ENCODE measurements around the gene SNX18. TPM values are rescaled to one million over a fixed set of nuclear protein-coding genes. Genes with fewer than 3 reads are reported as not detected.

The SNX18 gene
- total RNA-seq, 1 donor from 2014 or later, result 74.2 TPM

DNA sequence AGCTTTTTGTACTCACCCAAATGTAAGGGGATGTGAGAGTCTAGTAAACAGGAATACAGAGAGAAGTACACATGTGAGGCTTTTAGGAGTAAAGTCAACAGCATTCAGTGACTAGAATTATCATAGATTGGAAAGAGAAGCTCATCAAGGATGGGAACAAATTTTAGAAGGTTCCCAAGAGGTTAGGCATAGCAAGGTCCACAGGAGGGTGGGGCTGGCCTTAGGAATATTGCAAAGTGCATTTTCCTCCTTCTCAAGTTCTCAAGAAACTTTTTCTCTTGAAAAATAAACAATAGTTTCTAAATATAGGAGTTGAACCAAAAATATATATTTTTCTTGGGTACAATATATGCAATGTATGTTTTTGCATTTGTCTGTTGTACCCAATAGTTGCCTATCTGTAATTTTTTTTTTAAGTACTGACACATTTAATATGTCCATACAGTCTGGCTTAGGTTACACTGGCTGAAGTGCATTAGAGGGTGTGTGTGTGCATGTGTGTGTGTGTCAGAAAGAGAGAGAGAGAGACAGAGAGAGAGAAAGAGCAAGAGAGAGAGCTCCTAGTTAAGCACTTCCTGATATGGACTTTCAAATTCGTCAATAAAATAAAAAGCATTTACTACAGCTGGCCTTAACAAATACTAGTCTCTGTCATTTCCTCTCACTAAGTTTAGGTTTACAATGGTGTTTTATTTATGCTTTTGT lies 62.2 kb downstream of the SNX18 start:
- TF ChIP-seq, protein P1, sequence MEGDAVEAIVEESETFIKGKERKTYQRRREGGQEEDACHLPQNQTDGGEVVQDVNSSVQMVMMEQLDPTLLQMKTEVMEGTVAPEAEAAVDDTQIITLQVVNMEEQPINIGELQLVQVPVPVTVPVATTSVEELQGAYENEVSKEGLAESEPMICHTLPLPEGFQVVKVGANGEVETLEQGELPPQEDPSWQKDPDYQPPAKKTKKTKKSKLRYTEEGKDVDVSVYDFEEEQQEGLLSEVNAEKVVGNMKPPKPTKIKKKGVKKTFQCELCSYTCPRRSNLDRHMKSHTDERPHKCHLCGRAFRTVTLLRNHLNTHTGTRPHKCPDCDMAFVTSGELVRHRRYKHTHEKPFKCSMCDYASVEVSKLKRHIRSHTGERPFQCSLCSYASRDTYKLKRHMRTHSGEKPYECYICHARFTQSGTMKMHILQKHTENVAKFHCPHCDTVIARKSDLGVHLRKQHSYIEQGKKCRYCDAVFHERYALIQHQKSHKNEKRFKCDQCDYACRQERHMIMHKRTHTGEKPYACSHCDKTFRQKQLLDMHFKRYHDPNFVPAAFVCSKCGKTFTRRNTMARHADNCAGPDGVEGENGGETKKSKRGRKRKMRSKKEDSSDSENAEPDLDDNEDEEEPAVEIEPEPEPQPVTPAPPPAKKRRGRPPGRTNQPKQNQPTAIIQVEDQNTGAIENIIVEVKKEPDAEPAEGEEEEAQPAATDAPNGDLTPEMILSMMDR (IDR thresholded peaks at IDR 0.05), result peak; percentile 22
- no peak for DNase-seq (ENCODE audit: low spot score)
- peak overlapping the region; percentile 15 for H3K27ac Mint-ChIP-seq (ENCODE audit: unreplicated experiment)

DNA sequence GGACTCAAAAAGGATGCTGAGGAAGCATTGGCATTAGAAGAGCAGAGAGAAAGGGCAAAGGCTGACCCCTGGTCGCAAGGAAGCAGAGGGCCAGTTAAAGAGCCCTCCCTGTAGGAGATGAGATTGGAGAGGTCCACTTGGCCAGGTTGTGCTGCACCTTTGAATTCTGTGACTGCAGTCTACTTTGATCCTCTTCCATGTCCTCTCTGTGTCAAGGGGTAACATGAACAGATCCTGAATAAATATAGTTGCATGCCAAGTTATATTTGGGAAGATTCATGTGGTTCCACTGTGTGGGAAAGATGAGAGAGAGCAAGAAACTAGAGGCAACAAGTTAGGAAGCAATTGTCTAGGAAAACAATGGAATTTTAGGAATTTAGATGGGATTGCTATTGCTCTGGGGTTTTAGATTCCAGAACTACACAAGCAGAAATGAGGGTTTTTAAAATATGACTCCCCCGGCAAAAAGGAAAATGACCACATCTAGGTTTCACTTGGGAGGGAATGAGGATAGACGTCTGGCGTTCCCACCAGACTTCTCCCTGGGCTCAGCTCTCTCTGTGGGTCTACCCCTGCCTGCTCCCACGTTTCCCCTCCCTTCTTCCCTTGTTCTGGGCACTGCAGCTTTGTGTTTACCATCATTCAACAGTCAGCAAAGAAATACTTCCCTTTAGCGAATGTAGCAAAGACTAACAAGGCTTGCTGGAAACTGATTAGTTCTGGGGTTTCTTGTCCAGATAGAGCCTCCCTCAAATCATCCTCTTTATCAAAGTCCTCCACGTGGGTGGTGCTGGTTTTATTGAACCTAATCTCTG lies 63.6 kb downstream of the SNX18 start:
- TF ChIP-seq, protein P1 (IDR thresholded peaks at IDR 0.05), result no peak
- Mint-ChIP-seq H3K27ac (ENCODE audit: unreplicated experiment) (peak overlapping the region; percentile 88), H3K27me3 (ENCODE audit: low read depth) (no peaks in the 10 kb centered on the region), H3K36me3 (ENCODE audit: low read depth) (peaks cover 1% of the 10 kb centered on the region), H3K4me3 (ENCODE audit: unreplicated experiment) (no peak overlapping the region), H3K9me3 (ENCODE audit: low read depth) (peaks cover under 1% of the 10 kb centered on the region), H3K4me1 (ENCODE audit: low read depth) (peaks cover 36% of the 10 kb centered on the region)
- DNase-seq (ENCODE audit: low spot score), result no peak

More for the DNA sequence above, 62.2 kb downstream of the SNX18 start:
- Mint-ChIP-seq H3K27me3 (ENCODE audit: low read depth) (no peaks in the 10 kb centered on the region), H3K9me3 (ENCODE audit: low read depth) (no peaks in the 10 kb centered on the region), H3K4me3 (ENCODE audit: unreplicated experiment) (no peak overlapping the region), H3K36me3 (ENCODE audit: low read depth) (no peaks in the 10 kb centered on the region), H3K4me1 (ENCODE audit: low read depth) (peaks cover 36% of the 10 kb centered on the region)

DNA sequence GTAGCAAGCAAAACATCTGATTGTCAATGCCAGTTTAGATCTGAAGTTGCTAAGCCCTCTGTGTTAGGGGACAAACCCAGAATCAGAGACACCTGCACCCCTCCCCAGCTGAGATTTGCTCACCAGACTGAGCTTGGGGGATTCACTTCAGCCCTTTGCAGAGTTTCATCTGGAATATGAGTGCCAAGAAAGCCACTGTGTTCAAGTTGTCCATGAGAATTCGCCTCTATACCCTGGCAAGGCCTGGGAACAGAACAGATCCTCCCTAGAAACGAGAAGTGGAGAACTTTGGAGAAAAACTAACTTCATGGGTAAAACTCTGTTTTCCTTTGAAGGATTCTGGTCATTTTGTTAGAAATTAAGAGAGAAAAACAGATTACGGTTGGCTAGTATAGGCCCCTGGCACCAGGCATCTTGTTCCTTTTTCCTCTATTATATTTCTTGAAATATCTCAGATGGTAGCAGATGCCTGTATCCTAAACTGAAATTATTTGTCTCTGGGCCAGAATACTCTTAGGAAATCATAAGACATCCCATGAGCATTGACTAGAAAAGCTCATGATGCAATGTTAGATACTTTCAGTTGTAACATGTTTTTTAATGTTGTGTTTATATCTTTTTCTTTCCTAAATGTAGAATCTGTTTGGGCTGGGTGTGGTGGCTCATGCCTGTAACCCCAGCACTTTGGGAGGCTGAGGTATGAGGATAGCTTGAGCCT lies 64.4 kb downstream of the SNX18 start:
- Mint-ChIP-seq H3K4me1 (ENCODE audit: low read depth) (peaks cover 36% of the 10 kb centered on the region), H3K27ac (ENCODE audit: unreplicated experiment) (peak overlapping the region; percentile 88), H3K27me3 (ENCODE audit: low read depth) (no peaks in the 10 kb centered on the region), H3K36me3 (ENCODE audit: low read depth) (peaks cover 1% of the 10 kb centered on the region), H3K9me3 (ENCODE audit: low read depth) (peaks cover 3% of the 10 kb centered on the region), H3K4me3 (ENCODE audit: unreplicated experiment) (no peak overlapping the region)
- no peak for DNase-seq (ENCODE audit: low spot score)
- TF ChIP-seq, protein P1 (IDR thresholded peaks at IDR 0.05), result no peak

DNA sequence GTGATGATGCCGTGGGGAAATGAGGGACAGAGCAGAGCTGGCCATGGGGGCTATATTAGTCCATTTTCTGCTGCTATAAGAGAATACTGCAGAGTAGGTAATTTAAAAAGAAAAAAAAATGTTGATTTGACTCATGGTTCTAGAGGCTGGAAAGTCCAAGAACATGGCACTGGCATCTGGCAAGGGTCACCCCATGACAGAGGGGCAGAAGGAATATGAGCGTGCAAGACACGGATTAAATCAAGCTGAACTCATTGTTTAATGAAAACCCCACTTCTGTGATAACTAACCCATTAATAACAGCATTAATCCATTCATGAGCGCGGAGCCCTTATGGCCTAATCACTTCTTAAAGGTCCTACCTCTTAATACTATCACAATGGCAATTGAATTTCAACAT lies 68.8 kb downstream of the SNX18 start:
- H3K4me3 Mint-ChIP-seq (ENCODE audit: unreplicated experiment), result no peak overlapping the region
- TF ChIP-seq, protein P1 (IDR thresholded peaks at IDR 0.05), result no peak

DNA sequence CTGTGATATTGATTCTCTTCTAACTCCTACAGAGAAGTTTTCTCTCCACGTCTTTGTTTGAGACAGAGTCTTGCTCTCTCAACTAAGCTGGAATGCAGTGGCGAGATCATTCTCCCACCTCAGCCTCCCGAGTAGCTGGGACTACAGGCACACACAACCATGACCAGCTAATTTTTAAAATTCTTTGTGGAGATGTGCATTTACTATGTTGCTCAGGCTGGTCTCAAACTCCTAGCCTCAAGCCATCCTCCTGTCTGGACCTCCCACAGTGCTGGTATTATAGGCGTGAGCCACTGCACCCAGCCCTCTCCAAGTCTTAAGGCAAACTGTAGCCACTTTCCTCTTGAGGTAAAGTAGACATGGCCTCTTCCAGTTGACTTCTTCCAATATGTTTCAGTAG lies 72.2 kb downstream of the SNX18 start:
- Mint-ChIP-seq H3K27ac (ENCODE audit: unreplicated experiment) (no peak overlapping the region), H3K27me3 (ENCODE audit: low read depth) (no peaks in the 10 kb centered on the region), H3K4me1 (ENCODE audit: low read depth) (peaks cover 3% of the 10 kb centered on the region), H3K9me3 (ENCODE audit: low read depth) (peaks cover 5% of the 10 kb centered on the region), H3K4me3 (ENCODE audit: unreplicated experiment) (no peak overlapping the region), H3K36me3 (ENCODE audit: low read depth) (peaks cover 1% of the 10 kb centered on the region)
- DNase-seq (ENCODE audit: low spot score), result no peak
- TF ChIP-seq, protein P1 (IDR thresholded peaks at IDR 0.05), result no peak

More for the DNA sequence above, 68.8 kb downstream of the SNX18 start:
- no peak for DNase-seq (ENCODE audit: low spot score)
- Mint-ChIP-seq H3K27ac (ENCODE audit: unreplicated experiment) (no peak overlapping the region), H3K36me3 (ENCODE audit: low read depth) (peaks cover 1% of the 10 kb centered on the region), H3K9me3 (ENCODE audit: low read depth) (peaks cover 3% of the 10 kb centered on the region), H3K4me1 (ENCODE audit: low read depth) (peaks cover 15% of the 10 kb centered on the region), H3K27me3 (ENCODE audit: low read depth) (no peaks in the 10 kb centered on the region)
